HG03060 (cell line): Measurements from ENCODE around the gene G2E3.
"Not testable (repeated sequence)": the region's sequence is repeated elsewhere in the genome, so short reads cannot be mapped to it uniquely, and the experiment has no call there.

Source experiments
- ATAC-seq: cut with Tn5 transposase; IDR thresholded peaks from one replicate; pipeline ENCODE4 v1.9.1; 2021; ENCODE audit warnings: low read depth, moderate number of reproducible peaks; ENCODE audit not compliant: unreplicated experiment

Gene G2E3

GRCh38 chr14:30558362-30558674 is 640 bp upstream of the G2E3 start:
- no peak for ATAC-seq

DNA sequence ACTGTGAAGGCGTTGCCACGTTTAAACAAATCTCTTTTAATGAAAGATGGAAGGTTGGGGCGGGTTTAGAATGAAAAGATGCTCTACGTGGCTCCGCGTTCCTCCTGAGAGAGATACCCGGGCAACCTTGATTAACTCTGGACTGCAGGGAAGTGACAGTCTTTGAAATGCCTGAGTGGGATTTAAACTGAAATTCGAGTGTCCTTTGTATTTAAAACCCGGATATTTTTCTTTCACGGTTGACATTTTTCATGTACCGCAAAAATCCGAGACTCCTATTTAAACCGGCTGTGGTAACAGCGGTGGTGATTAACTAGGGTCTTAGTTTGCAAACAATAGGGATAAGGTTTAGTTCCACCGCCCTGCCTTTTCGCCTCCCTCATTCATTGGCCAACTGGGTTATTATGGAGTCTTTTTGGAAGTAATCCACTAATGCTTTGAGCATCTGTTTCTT is 707 bp downstream of the G2E3 start:
- ATAC-seq = no peak

DNA sequence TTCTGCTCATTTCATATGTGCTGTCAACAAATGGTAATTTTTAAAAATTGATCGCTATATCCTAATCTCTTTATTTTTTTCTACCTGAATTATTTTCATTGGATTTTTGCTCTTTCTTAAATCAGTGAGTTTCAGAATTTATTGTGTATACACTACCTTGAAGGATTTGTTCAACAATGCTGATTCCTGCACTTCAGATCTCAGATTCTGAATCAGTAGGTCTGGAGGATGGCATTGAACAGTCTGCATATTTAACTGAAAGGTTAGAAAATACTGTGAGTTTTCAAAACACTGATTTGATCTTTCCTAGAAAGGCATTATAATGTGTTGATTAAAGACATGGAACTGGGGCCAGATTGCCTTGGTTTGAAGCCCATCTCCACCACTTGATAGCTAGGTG is 1.6 kb downstream of the G2E3 start:
- no peak for ATAC-seq

- no peak for ATAC-seq
These were observed 5.4 kb downstream of the G2E3 start for GRCh38 chr14:30564235-30564867.

DNA sequence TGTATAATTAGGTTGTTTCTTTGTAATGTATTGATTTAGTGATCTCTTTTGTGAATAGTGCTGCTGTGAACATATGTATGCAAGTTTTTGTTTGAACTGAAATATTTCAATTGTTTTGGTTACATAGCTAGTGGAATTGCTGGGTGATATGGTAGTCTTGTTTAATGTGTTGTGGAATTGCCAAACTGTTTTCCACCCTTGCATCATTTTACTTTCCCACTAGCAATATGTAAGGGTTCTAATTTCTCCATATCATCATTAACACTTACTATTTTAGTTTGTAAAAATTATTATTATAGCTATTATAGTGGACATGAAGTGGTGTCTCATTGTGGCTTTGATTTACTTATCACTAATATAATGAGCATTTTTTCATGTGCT is 5.9 kb downstream of the G2E3 start:
- ATAC-seq = no peak

DNA sequence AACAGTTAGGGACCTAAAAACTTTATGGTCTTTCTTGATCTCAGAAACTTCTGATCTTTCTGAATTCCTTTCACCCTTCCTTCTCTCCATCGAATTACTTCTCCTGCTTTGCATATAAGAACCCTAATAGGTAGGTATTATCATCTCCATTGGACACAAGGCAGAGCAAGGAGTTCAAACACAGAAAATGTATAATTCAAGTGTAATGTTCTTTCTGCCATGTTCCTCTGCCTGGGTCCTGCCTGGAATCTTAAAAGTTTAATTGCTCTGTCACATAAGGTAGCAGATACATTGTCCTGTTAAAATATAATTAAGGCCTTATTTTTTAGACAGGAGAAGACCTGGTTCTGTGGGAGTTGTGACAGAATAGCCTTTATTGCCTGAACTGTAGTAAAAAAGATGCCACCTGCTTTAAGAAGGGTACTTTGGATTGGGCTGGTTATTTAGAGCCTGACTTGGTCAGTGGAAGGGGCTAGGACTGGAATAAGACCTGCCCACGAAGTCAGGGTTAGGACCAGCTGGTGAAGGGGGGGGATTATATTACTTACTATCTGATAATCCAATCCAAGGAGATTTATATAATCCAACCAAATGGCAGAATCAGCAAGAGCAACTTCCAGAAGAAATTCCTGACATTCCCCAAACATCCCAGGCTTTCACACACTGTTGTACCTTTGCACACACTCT is 10.4 kb downstream of the G2E3 start:
- no peak for ATAC-seq

DNA sequence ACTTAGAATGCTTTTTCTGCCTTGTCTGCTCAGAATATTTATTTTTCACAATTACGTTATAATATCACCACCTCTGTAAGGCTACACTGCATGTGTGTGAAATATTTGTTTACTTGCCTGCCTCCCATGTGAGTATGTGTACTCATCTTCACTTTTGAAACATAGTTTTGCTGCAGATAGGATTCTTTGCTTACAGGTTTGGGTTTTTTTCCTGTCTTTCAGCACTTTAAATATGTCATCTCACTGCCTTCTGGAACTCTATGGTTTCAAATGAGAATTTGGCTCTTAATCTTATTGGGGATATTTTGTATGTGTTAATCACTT is 10.9 kb downstream of the G2E3 start:
- no peak for ATAC-seq

GRCh38 chr14:30572237-30572636 is 13.3 kb downstream of the G2E3 start:
- ATAC-seq = no peak

DNA sequence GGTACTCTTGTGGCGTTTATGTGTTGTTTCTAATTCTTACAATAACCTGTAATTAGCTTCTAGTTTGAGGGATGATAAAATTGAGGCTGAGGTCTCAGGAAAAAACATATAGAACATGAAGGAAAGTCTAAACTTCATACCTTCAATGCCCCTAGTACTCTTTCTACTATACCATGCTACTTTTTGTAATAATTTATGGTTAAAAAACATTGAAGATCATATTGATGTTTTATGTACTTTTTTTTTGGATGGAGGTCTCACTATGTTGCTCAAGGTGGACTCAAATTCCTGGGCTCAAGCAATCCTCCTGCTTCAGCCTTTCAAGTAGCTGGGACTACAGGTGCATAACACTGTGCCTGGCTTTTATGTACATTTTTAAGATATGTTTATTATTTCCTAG is 13.8 kb downstream of the G2E3 start:
- ATAC-seq = no peak

DNA sequence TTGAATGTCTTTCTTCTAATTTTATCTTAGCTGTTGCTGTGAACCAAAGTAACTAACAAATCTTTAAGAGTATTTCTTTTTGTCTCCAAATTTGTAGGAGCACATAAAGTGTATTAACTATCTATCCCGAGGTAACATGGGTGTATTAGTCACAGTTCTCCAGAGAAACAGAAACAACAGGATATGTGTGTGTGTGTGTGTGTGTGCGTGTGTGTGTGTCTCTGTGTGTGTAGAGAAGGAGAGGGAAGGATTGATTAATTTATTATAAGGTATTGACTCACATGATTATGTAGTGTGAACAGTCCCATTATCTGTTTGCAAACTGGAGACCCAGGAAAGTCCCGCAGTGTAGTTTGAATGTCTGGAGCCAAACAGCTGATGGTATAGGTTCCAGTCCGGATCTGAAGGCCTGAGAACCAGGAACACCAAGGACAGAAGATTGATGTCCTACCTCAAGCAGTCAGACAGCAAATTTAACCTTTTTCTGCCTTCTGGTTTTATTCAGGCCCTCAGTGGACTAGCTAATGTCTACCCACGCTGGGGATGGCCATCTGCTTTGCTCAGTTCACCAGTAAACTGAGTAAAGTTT is 14.4 kb downstream of the G2E3 start:
- no peak for ATAC-seq

DNA sequence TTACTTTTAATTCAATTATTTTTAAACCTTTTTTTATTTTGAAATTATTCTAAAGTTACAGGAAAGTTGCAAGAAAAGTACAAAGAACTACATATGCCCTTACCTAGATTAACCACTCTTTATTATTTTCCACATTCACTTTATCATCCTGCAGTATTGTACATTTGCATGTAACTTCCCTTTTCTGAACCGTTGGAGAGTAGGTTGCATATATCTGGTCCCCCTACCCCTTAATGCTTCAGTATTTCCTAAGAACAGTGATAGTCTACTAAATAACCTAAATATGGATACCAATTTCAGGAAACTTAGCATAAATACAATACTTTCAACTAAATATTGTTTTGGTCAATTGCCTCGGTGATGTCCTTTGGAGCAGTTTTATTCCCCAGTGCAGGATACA is 15.0 kb downstream of the G2E3 start:
- ATAC-seq = no peak

DNA sequence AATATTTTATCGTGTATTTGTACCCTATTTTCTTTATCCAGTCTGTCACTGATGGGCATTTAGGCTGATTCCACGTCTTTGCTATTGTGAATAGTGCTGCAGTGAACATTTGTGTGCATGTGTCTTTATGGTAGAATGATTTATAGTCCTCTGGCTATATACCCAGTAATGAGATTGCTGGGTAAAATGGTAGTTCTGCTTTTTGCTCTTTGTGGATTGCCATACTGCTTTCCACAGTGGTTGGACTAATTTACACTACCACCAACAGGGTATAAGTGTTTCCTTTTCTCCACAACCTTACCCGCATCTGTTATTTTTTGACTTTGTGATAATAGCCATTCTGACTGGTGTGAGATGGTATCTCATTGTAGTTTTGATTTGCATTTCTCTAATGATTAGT is 15.8 kb downstream of the G2E3 start:
- not testable (repeated sequence) for ATAC-seq

- ATAC-seq = not testable (repeated sequence)
These were observed 17.4 kb downstream of the G2E3 start for GRCh38 chr14:30576333-30576732.

GRCh38 chr14:30580616-30581282 is 21.8 kb downstream of the G2E3 start:
- no peak for ATAC-seq

DNA sequence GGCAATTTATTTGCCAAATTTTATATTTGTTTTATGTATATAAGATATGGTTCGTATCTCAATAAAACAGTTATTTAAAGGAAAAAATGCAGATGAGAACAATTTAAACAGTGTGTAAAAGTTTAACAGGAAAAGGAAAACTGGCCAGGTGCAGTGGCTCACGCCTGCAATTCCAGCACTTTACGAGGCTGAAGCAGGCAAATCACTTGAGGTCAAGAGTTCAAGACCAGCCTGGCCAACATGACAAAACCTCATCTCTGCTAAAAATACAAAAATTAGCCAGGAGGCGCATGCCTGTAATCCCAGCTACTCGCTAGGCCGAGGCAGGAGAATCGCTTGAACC is 22.3 kb downstream of the G2E3 start:
- ATAC-seq = no peak

GRCh38 chr14:30582376-30582775 is 23.4 kb downstream of the G2E3 start:
- ATAC-seq = no peak

DNA sequence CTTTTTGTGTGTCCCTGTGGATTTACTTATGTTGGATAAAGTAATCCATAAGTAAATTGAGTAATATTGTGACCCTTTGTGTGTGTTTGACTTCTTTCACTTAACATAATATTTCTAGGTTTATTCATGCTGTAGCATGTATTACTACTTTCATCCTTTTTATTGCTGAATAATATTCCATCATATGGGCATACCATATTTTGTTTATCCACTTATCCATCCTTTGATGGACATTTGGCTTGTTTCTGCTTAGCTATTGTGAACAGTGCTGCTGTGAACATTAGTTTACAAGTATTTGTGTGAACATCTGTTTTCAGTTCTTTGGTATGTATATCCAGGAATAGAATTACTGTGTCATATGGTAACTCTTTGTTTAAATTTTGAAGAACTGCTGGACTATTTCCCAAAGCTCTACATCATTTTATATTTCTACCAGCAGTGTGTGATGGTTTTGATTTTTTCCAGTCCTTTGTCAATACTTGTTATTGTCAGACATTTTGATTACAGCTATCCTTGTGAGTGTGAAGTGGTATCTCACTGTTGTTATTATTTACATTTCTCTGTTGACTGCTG is 25.2 kb downstream of the G2E3 start:
- ATAC-seq = no peak

GRCh38 chr14:30585204-30585603 is 26.2 kb downstream of the G2E3 start:
- ATAC-seq = no peak

DNA sequence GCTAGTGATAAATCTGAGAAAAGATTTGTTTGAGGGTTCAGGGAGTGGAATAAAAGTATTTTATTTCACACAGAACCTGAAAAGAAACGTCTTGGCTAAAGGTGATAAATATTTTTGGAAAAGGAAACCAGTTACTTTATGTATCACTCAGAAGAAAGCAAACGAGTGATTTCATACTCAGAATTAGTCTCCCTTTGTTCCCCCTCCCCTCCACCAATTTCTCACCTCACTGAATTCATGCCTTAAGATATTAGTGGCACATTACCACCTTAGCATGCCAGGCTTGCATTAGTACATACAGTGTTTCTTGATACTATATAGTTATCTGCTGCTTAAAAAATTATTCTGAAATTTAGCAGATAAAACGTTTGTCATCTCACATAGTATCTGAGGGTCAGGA is 28.2 kb downstream of the G2E3 start:
- ATAC-seq = no peak

GRCh38 chr14:30588873-30589272 is 29.9 kb downstream of the G2E3 start:
- ATAC-seq = no peak

- ATAC-seq = no peak
These were observed 38.0 kb downstream of the G2E3 start for GRCh38 chr14:30596935-30597334.

DNA sequence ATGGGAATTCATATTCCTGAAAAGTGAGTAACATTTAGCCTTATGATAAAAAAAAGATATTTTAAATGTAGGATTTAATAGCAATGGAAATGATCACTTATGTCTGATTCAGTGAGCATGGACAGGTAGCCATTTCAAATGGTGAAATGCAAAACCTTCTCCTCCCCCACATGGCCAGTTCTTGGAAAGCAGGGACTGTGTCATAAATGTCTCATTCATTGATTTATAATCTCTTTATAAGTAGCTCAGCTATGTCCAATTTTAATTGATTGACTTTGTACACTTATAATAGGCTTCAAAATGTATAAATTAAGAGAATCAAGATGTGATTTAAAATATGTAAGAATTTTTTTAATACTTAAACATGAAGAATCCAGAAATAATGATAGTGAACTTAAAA is 38.5 kb downstream of the G2E3 start:
- ATAC-seq = no peak
